Neural progenitor cell (in vitro differentiated cells): Measurements from ENCODE around the gene TLE5. TPM values are rescaled to one million over a fixed set of nuclear protein-coding genes. Genes with fewer than 3 reads are reported as not detected.
A peak's percentile ranks its signal among the peaks of the same experiment; 100 is the strongest.

Experiments used
- DNase-seq: peaks from one replicate; pipeline ENCODE4 v3.0.0-alpha.2; 2016; ENCODE audit warnings: low spot score
- H2AFZ ChIP-seq: fragments of 200-600 bp; sonication (generic); replicated peaks from 2 replicates; pipeline ENCODE4 v1.6.1; 2016; ENCODE audit warnings: antibody characterized with exemption
- H3F3A ChIP-seq: fragments of 200-600 bp; sonication (generic); 2 replicates; pipeline ENCODE4 v1.6.1; 2016; ENCODE audit warnings: antibody characterized with exemption, low read depth
- H3K27ac ChIP-seq: fragments of 200-600 bp; sonication (generic); 2 replicates; pipeline ENCODE4 v1.5.1; 2016; ENCODE audit warnings: mild to moderate bottlenecking
- H3K27me3 ChIP-seq: fragments of 200-600 bp; sonication (generic); 2 replicates; pipeline ENCODE4 v1.6.1; 2016; ENCODE audit warnings: mild to moderate bottlenecking, moderate library complexity
- H3K36me3 ChIP-seq: fragments of 200-600 bp; sonication (generic); 2 replicates; pipeline ENCODE4 v1.5.1; 2016
- H3K4me1 ChIP-seq: fragments of 200-600 bp; sonication (generic); 2 replicates; pipeline ENCODE4 v1.6.1; 2016; ENCODE audit warnings: mixed run types
- H3K4me2 ChIP-seq: fragments of 200-600 bp; sonication (generic); 2 replicates; pipeline ENCODE4 v1.6.1; 2016
- H3K4me3 ChIP-seq: fragments of 200-600 bp; sonication (generic); 2 replicates; pipeline ENCODE4 v1.5.1; 2016
- H3K79me2 ChIP-seq: fragments of 200-600 bp; sonication (generic); 2 replicates; pipeline ENCODE4 v1.6.1; 2016; ENCODE audit warnings: low read depth
- H3K9ac ChIP-seq: fragments of 200-600 bp; sonication (generic); 2 replicates; pipeline ENCODE4 v1.6.1; 2016
- H3K9me3 ChIP-seq: fragments of 200-600 bp; sonication (generic); 2 replicates; pipeline ENCODE4 v1.5.1; 2016; ENCODE audit warnings: low read depth
- H4K20me1 ChIP-seq: fragments of 200-600 bp; sonication (generic); 2 replicates; pipeline ENCODE4 v1.6.1; 2016; ENCODE audit warnings: low read depth
- H3K27ac Mint-ChIP-seq: 3 replicates; pipeline ENCODE4 v1.8.0; 2021; ENCODE audit warnings: mixed read lengths
- H3K27me3 Mint-ChIP-seq: 2 replicates; pipeline ENCODE4 v1.8.0; 2022; ENCODE audit warnings: low read depth, mild to moderate bottlenecking, inconsistent platforms, moderate library complexity, mixed read lengths; ENCODE audit not compliant: insufficient read depth
- H3K36me3 Mint-ChIP-seq: 3 replicates; pipeline ENCODE4 v1.8.0; 2021; ENCODE audit warnings: mixed read lengths
- H3K4me1 Mint-ChIP-seq: 3 replicates; pipeline ENCODE4 v1.8.0; 2021; ENCODE audit warnings: mixed read lengths
- H3K4me3 Mint-ChIP-seq: 3 replicates; pipeline ENCODE4 v1.8.0; 2021; ENCODE audit warnings: mild to moderate bottlenecking, moderate library complexity, mixed read lengths
- H3K9me3 Mint-ChIP-seq: 3 replicates; pipeline ENCODE4 v1.8.0; 2020; ENCODE audit warnings: mixed read lengths
- CTCF ChIP-seq: fragments of 200-600 bp; sonication (generic); IDR thresholded peaks from 2 replicates; pipeline ENCODE4 v1.5.1; 2017; ENCODE audit warnings: antibody characterized with exemption, mild to moderate bottlenecking
- EZH2 ChIP-seq: fragments of 200-600 bp; sonication (generic); IDR thresholded peaks from 2 replicates; pipeline ENCODE4 v1.6.1; 2017; ENCODE audit warnings: antibody characterized with exemption, mild to moderate bottlenecking, moderate library complexity
- EZH2phosphoT487 ChIP-seq: fragments of 200-600 bp; sonication (generic); IDR thresholded peaks from 2 replicates; pipeline ENCODE4 v1.6.1; 2017; ENCODE audit warnings: antibody characterized with exemption
- total RNA-seq: library from RNA; depleted of rRNA; stranded (reverse); fragments of >200 nt; gene quantifications from 2 replicates; pipeline ENCODE4 v1.2.3, GENCODE V29; 2015; ENCODE audit warnings: low replicate concordance

Gene TLE5
- total RNA-seq, 1 donor from 2014 or later: 54.6 TPM

GRCh38 chr19:3041761-3042620, 20.3 kb downstream of the TLE5 start:
- H4K20me1 ChIP-seq: peaks cover 9% of the 10 kb centered on the region
- peak; percentile 56 for DNase-seq
- Mint-ChIP-seq H3K27ac (no peak overlapping the region), H3K36me3 (no peaks in the 10 kb centered on the region), H3K27me3 (peaks cover 64% of the 10 kb centered on the region), H3K4me3 (peak overlapping the region; percentile 57), H3K9me3 (peaks cover 2% of the 10 kb centered on the region), H3K4me1 (peaks cover 18% of the 10 kb centered on the region)
- H3K4me1 ChIP-seq: peaks cover 23% of the 10 kb centered on the region
- no peak overlapping the region for H3K9ac ChIP-seq
- no peaks in the 10 kb centered on the region for H3K79me2 ChIP-seq
- H3K27ac ChIP-seq: no peak overlapping the region
- peak overlapping the region; percentile 31 for H3K4me3 ChIP-seq
- H3F3A ChIP-seq: peaks cover 56% of the 10 kb centered on the region
- no peak for TF ChIP-seq EZH2
- TF ChIP-seq EZH2phosphoT487: no peak
- TF ChIP-seq CTCF: no peak
- H3K27me3 ChIP-seq: peaks cover 34% of the 10 kb centered on the region
- peak overlapping the region; percentile 78 for H3K4me2 ChIP-seq
- no peaks in the 10 kb centered on the region for H3K9me3 ChIP-seq
- peak overlapping the region; percentile 77 for H2AFZ ChIP-seq
- no peaks in the 10 kb centered on the region for H3K36me3 ChIP-seq

- Mint-ChIP-seq H3K36me3 (no peaks in the 10 kb centered on the region), H3K4me3 (no peak overlapping the region), H3K27me3 (peaks cover 67% of the 10 kb centered on the region), H3K4me1 (peaks cover 25% of the 10 kb centered on the region), H3K27ac (no peak overlapping the region), H3K9me3 (peaks cover 2% of the 10 kb centered on the region)
- H4K20me1 ChIP-seq: peaks cover 15% of the 10 kb centered on the region
- no peak overlapping the region for H2AFZ ChIP-seq
- H3K4me2 ChIP-seq: peak overlapping the region; percentile 78
- H3K27me3 ChIP-seq: peaks cover 35% of the 10 kb centered on the region
- H3F3A ChIP-seq: peaks cover 59% of the 10 kb centered on the region
- TF ChIP-seq CTCF: no peak
- TF ChIP-seq EZH2: no peak
- no peak for TF ChIP-seq EZH2phosphoT487
- no peak overlapping the region for H3K27ac ChIP-seq
- H3K36me3 ChIP-seq: no peaks in the 10 kb centered on the region
- H3K79me2 ChIP-seq: no peaks in the 10 kb centered on the region
- H3K4me3 ChIP-seq: peak overlapping the region; percentile 31
- H3K4me1 ChIP-seq: peaks cover 26% of the 10 kb centered on the region
- DNase-seq: peak; percentile 52
- H3K9me3 ChIP-seq: no peaks in the 10 kb centered on the region
- no peak overlapping the region for H3K9ac ChIP-seq
Measured at GRCh38 chr19:3041327-3041726, 21.0 kb downstream of the TLE5 start.

- H3K9ac ChIP-seq: no peak overlapping the region
- DNase-seq: peak; percentile 23
Measured at GRCh38 chr19:3039641-3040077, 22.6 kb downstream of the TLE5 start.

More at GRCh38 chr19:3039641-3040077, 22.6 kb downstream of the TLE5 start:
- Mint-ChIP-seq H3K9me3 (peaks cover 2% of the 10 kb centered on the region), H3K27ac (peak overlapping the region; percentile 40), H3K36me3 (no peaks in the 10 kb centered on the region), H3K4me1 (peaks cover 30% of the 10 kb centered on the region), H3K4me3 (peak overlapping the region; percentile 52), H3K27me3 (peaks cover 63% of the 10 kb centered on the region)
- Histone ChIP-seq H3K4me1 (peaks cover 22% of the 10 kb centered on the region), H3K4me3 (no peak overlapping the region), H4K20me1 (peaks cover 16% of the 10 kb centered on the region), H3K27ac (no peak overlapping the region), H3K27me3 (peaks cover 42% of the 10 kb centered on the region), H3K36me3 (no peaks in the 10 kb centered on the region), H3K79me2 (no peaks in the 10 kb centered on the region), H3K9me3 (no peaks in the 10 kb centered on the region), H3K4me2 (no peak overlapping the region), H3F3A (peaks cover 43% of the 10 kb centered on the region), H2AFZ (no peak overlapping the region)
- TF ChIP-seq CTCF: no peak
- no peak for TF ChIP-seq EZH2phosphoT487
- TF ChIP-seq EZH2: no peak
